Kidney (tissue), 14 donors: ENCODE results near the gene COG4. TPM values are rescaled to one million over a fixed set of nuclear protein-coding genes. Genes with fewer than 3 reads are reported as not detected.
A peak's percentile ranks its signal among the peaks of the same experiment; 100 is the strongest.

Experiments
- DNase-seq, 5 donors: peaks; one replicate each; pipeline ENCODE4 v3.0.0-alpha.2; 2013 to 2020
- FAIRE-seq: peaks from 2 replicates; lab custom pipeline; 2012; peaks lifted over from hg19 to GRCh38; lab: Jason Lieb, UNC
- H3K27ac ChIP-seq, 2 donors: one replicate each; pipeline ENCODE4 v1.7.0; 2013; ENCODE audit warnings: low read depth in 2 of 2, low read length in 2 of 2, inconsistent platforms in 1 of 2
- H3K27me3 ChIP-seq: one replicate; pipeline ENCODE4 v1.7.1; 2013; ENCODE audit warnings: low read length, inconsistent platforms; ENCODE audit not compliant: control insufficient read depth, insufficient read depth
- H3K36me3 ChIP-seq, 3 donors: one replicate each; pipeline versions ENCODE4 v1.7.0 to v1.7.1; 2013; ENCODE audit warnings: low read length in 3 of 3, control low read depth in 1 of 3, inconsistent platforms in 1 of 3; ENCODE audit not compliant: insufficient read depth in 3 of 3, control insufficient read depth in 2 of 3
- H3K4me1 ChIP-seq, 3 donors: one replicate each; pipeline versions ENCODE4 v1.7.0 to v1.7.1; 2013; ENCODE audit warnings: low read length in 3 of 3, inconsistent platforms in 1 of 3, low read depth in 1 of 3; ENCODE audit not compliant: control insufficient read depth in 2 of 3, insufficient read depth in 2 of 3
- H3K4me3 ChIP-seq, 3 donors: one replicate each; pipeline versions ENCODE4 v1.7.0 to v1.8.1; 2013; ENCODE audit warnings: low read length in 3 of 3, control low read depth in 1 of 3, inconsistent platforms in 1 of 3
- H3K9ac ChIP-seq, 3 donors: one replicate each; pipeline versions ENCODE4 v1.7.0 to v1.7.1; 2013; ENCODE audit warnings: low read length in 3 of 3, control low read depth in 1 of 3, inconsistent platforms in 1 of 3
- H3K9me3 ChIP-seq, 3 donors: one replicate each; pipeline versions ENCODE4 v1.7.0 to v1.7.1; 2013; ENCODE audit warnings: low read length in 3 of 3, control low read depth in 1 of 3, inconsistent platforms in 1 of 3; ENCODE audit not compliant: control insufficient read depth in 2 of 3, insufficient read depth in 1 of 3
- CTCF ChIP-seq: IDR thresholded peaks from 3 replicates; pipeline ENCODE4 v1.5.1; 2012; ENCODE audit warnings: mild to moderate bottlenecking, moderate library complexity, borderline replicate concordance; ENCODE audit not compliant: insufficient read depth; ENCODE audit errors: extremely low read depth
- intact Hi-C: fragments of 100-400 bp; cut with DNase I; formaldehyde crosslinking; loops from one replicate; pipeline ENCODE4 v1.11.1; 2022
- polyA plus RNA-seq: library from polyadenylated mRNA; stranded (reverse); fragments of 350-450 nt; fragmentation: Illumina TruSeq; extraction: RNeasy Lipid Tissue Mini Kit (QIAGEN cat#74804); gene quantifications from one replicate; pipeline ENCODE4 v1.2.3, GENCODE V29; 2014; ENCODE audit warnings: low read depth, low replicate concordance; ENCODE audit not compliant: insufficient read depth
- total RNA-seq: library from RNA; stranded (reverse); fragmentation: NEBNext Ultra II Directional; extraction: Animal tissue kit (Norgen Biotek cat#: 25700); gene quantifications from one replicate; pipeline ENCODE4 v1.2.1, GENCODE V29; 2021
- donor health status: control.
- donor health status: control.
- donor health status: control.
- donor health status: control.
- donor health status: control.
- donor health status: DM: yes; HTN: yes; CAD: no.
- donor health status: Normal renal cell carcinoma (clear cell type).

Gene COG4
- total and polyA plus RNA-seq, 2 donors from 2014 or later, result 42.9 to 69.7 TPM

GRCh38 chr16:70568601-70569237 is 45.4 kb upstream of the COG4 start:
- DNase-seq (no peak), FAIRE-seq (no peak)
- Histone ChIP-seq H3K9ac (no peak overlapping the region), H3K27me3 (no peaks in the 10 kb centered on the region), H3K4me1 (peaks cover 0 to under 1% (median 0%) of the 10 kb centered on the region in 3 donors), H3K36me3 (peaks cover 20 to 78% (median 67%) of the 10 kb centered on the region in 3 donors), H3K9me3 (no peaks in the 10 kb centered on the region), H3K4me3 (no peak overlapping the region), H3K27ac (no peak overlapping the region)
- intact Hi-C loops, result no loop called here
- no peak for TF ChIP-seq CTCF

GRCh38 chr16:70565053-70565452 is 41.7 kb upstream of the COG4 start:
- Histone ChIP-seq H3K4me3 (no peak overlapping the region), H3K27me3 (no peaks in the 10 kb centered on the region), H3K9ac (no peak overlapping the region), H3K9me3 (no peaks in the 10 kb centered on the region), H3K4me1 (no peaks in the 10 kb centered on the region), H3K36me3 (peaks cover 21 to 84% (median 72%) of the 10 kb centered on the region in 3 donors), H3K27ac (no peak overlapping the region)
- TF ChIP-seq CTCF, result no peak
- DNase-seq, result peak in 1 of 5 donors; percentile 21
- intact Hi-C loops, result no loop called here
- no peak for FAIRE-seq

GRCh38 chr16:70563636-70564035 is 40.3 kb upstream of the COG4 start:
- Histone ChIP-seq H3K9ac (no peak overlapping the region), H3K27ac (no peak overlapping the region), H3K4me3 (no peak overlapping the region), H3K36me3 (peaks cover 21 to 78% (median 68%) of the 10 kb centered on the region in 3 donors), H3K9me3 (no peaks in the 10 kb centered on the region), H3K27me3 (no peaks in the 10 kb centered on the region), H3K4me1 (no peaks in the 10 kb centered on the region)
- TF ChIP-seq CTCF, result no peak
- no peak for DNase-seq
- no peak for FAIRE-seq
- intact Hi-C loops, result no loop called here

GRCh38 chr16:70561623-70562022 is 38.3 kb upstream of the COG4 start:
- intact Hi-C loops, result no loop called here
- no peak overlapping the region for H3K27ac ChIP-seq
- H3K9ac ChIP-seq, result no peak overlapping the region
- H3K27me3 ChIP-seq, result no peaks in the 10 kb centered on the region
- H3K9me3 ChIP-seq, result no peaks in the 10 kb centered on the region
- DNase-seq (no peak), FAIRE-seq (no peak)
- H3K4me3 ChIP-seq, result no peak overlapping the region
- peaks cover 27 to 77% (median 64%) of the 10 kb centered on the region in 3 donors for H3K36me3 ChIP-seq
- H3K4me1 ChIP-seq, result no peaks in the 10 kb centered on the region
- TF ChIP-seq CTCF, result no peak
